ENCODE measurements around the gene DCST2. TPM values are rescaled to one million over a fixed set of nuclear protein-coding genes. Genes with fewer than 3 reads are reported as not detected.

The DCST2 gene
- total RNA-seq, 2 donors from 2014 or later: 0.33 to 1.8 TPM

- Histone ChIP-seq H3K9me3 (no peaks in the 10 kb centered on the region), H3K36me3 (replicated peaks in 1 of 2; ENCODE audit: insufficient read depth in 1 of 2, low read depth in 2 of 2) (no peaks in the 10 kb centered on the region), H3K27ac (no peak overlapping the region), H3K4me3 (no peak overlapping the region), H3K27me3 (peaks cover 4 to 44% of the 10 kb centered on the region in 2 donors), H3K4me1 (peaks cover 57% of the 10 kb centered on the region)
- DNase-seq (peak in 3 of 4 donors; percentile 25 to 53 (median 26)), ATAC-seq (no peak)
- intact Hi-C loops (cut with DNase I): no loop called here
- 0 to 1% methylated on average over 1 to 70 of the region's 71 CpGs for WGBS, 2 donors
- TF ChIP-seq POLR2A (IDR thresholded peaks at IDR 0.05) (no peak), CTCF (IDR thresholded peaks at IDR 0.05) (no peak)
These were observed 47.0 kb upstream of the DCST2 start for GRCh38 chr1:155080312-155081228.

GRCh38 chr1:155079487-155080311, 46.1 kb upstream of the DCST2 start:
- Histone ChIP-seq H3K4me1 (peaks cover 54% of the 10 kb centered on the region), H3K4me3 (no peak overlapping the region), H3K9me3 (no peaks in the 10 kb centered on the region), H3K36me3 (replicated peaks in 1 of 2; ENCODE audit: insufficient read depth in 1 of 2, low read depth in 2 of 2) (no peaks in the 10 kb centered on the region), H3K27me3 (peaks cover 4 to 44% of the 10 kb centered on the region in 2 donors), H3K27ac (no peak overlapping the region)
- WGBS, 2 donors: 0 to 12% methylated on average over 5 to 67 of the region's 67 CpGs
- intact Hi-C loops (cut with DNase I): no loop called here
- no peak for ATAC-seq
- TF ChIP-seq CTCF (IDR thresholded peaks at IDR 0.05) (no peak), POLR2A (IDR thresholded peaks at IDR 0.05) (no peak)
- peak in 1 of 4 donors; percentile 39 for DNase-seq

GRCh38 chr1:155079210-155079486, 45.6 kb upstream of the DCST2 start:
- H3K27ac ChIP-seq: no peak overlapping the region
- H3K4me3 ChIP-seq: no peak overlapping the region
- TF ChIP-seq POLR2A (IDR thresholded peaks at IDR 0.05): no peak
- no peak for TF ChIP-seq CTCF (IDR thresholded peaks at IDR 0.05)
- no peaks in the 10 kb centered on the region for H3K36me3 ChIP-seq (replicated peaks in 1 of 2; ENCODE audit: insufficient read depth in 1 of 2, low read depth in 2 of 2)
- ATAC-seq (no peak), DNase-seq (no peak)
- H3K9me3 ChIP-seq: no peaks in the 10 kb centered on the region
- H3K27me3 ChIP-seq: peaks cover 4 to 44% of the 10 kb centered on the region in 2 donors
- intact Hi-C loops (cut with DNase I): no loop called here
- 5 to 6% methylated on average over 9 to 10 of the region's 10 CpGs for WGBS, 2 donors
- H3K4me1 ChIP-seq: peaks cover 48% of the 10 kb centered on the region

GRCh38 chr1:155078469-155079209, 45.1 kb upstream of the DCST2 start, which contains the start of gene EFNA3:
Gene EFNA3 (plus strand): TSS chr1:155078837. CDS start chr1:155078942, 105 bp downstream.
- peak; percentile 50 to 73 (median 64) for DNase-seq
- Histone ChIP-seq H3K27ac (no peak within 1 kb of the TSS), H3K4me3 (peak within 1 kb of the TSS; percentile 14 to 17), H3K36me3 (replicated peaks in 1 of 2; ENCODE audit: insufficient read depth in 1 of 2, low read depth in 2 of 2) (no peaks in the 10 kb centered on the region), H3K4me1 (peaks cover 45% of the 10 kb centered on the region), H3K9me3 (no peaks in the 10 kb centered on the region), H3K27me3 (peaks cover 4 to 44% of the 10 kb centered on the region in 2 donors)
- intact Hi-C loops (cut with DNase I): no loop called here
- peak; percentile 58 for ATAC-seq
- no peak for TF ChIP-seq CTCF (IDR thresholded peaks at IDR 0.05)
- TF ChIP-seq POLR2A (IDR thresholded peaks at IDR 0.05): no peak
- 1 to 6% methylated on average over 6 to 58 of the region's 59 CpGs for WGBS, 2 donors

All from body of pancreas (tissue), 4 donors.